CD14-positive monocyte (primary cell): Measurements from ENCODE around the gene GRAP. TPM values are rescaled to one million over a fixed set of nuclear protein-coding genes. Genes with fewer than 3 reads are reported as not detected.
"Not testable (repeated sequence)": the region's sequence is repeated elsewhere in the genome, so short reads cannot be mapped to it uniquely, and the experiment has no call there.

Experiments
- DNase-seq, 3 donors: peaks; one replicate each; pipeline ENCODE4 v3.0.0-alpha.2; 2011 to 2022
- H2AFZ ChIP-seq: 2 replicates; pipeline ENCODE4 v1.6.0; 2012; ENCODE audit warnings: mild to moderate bottlenecking, low read depth, low read length, inconsistent platforms; ENCODE audit not compliant: insufficient read depth, poor library complexity, severe bottlenecking
- H3K27ac ChIP-seq, 2 donors: 1 replicate in 1 of 2; 2 replicates in 1 of 2; pipeline ENCODE4 v1.5.1; 2012 to 2013; ENCODE audit warnings: low read length in 2 of 2, control low read depth in 1 of 2, inconsistent platforms in 1 of 2, low read depth in 1 of 2, mild to moderate bottlenecking in 1 of 2
- H3K27me3 ChIP-seq, 2 donors: one replicate each; pipeline versions ENCODE4 v1.6.0 to v1.6.1; 2011 to 2013; ENCODE audit warnings: low read length in 2 of 2; ENCODE audit not compliant: control insufficient read depth in 2 of 2, insufficient read depth in 2 of 2
- H3K36me3 ChIP-seq, 2 donors: replicated peaks in 1 of 2; 1 replicate in 1 of 2; 2 replicates in 1 of 2; pipeline versions ENCODE4 v1.5.1 to v1.6.1; 2012 to 2013; ENCODE audit warnings: low read length in 2 of 2, control low read depth in 1 of 2, inconsistent platforms in 1 of 2, mild to moderate bottlenecking in 1 of 2; ENCODE audit not compliant: insufficient read depth in 2 of 2, control insufficient read depth in 1 of 2
- H3K4me1 ChIP-seq, 2 donors: 1 replicate in 1 of 2; 2 replicates in 1 of 2; pipeline versions ENCODE4 v1.5.1 to v1.6.1; 2012 to 2013; ENCODE audit warnings: low read length in 2 of 2, control low read depth in 1 of 2, inconsistent platforms in 1 of 2, mild to moderate bottlenecking in 1 of 2, moderate library complexity in 1 of 2; ENCODE audit not compliant: insufficient read depth in 2 of 2, control insufficient read depth in 1 of 2
- H3K4me2 ChIP-seq: replicated peaks from 2 replicates; pipeline ENCODE3; 2012; ENCODE audit warnings: low read length, moderate library complexity, mild to moderate bottlenecking; ENCODE audit not compliant: poor library complexity, severe bottlenecking; ENCODE audit errors: extremely low read depth
- H3K4me3 ChIP-seq, 3 experiments: fragments of 200-600 bp in 1 of 3; sonication (generic) in 1 of 3; replicated peaks in 1 of 3; 1 replicate in 2 of 3; 2 replicates in 1 of 3; pipeline ENCODE4 v1.5.1; 2011 to 2013; ENCODE audit warnings: low read length in 3 of 3, mild to moderate bottlenecking in 3 of 3, control low read depth in 2 of 3, low read depth in 2 of 3, inconsistent platforms in 1 of 3, moderate library complexity in 1 of 3
- H3K79me2 ChIP-seq: 2 replicates; pipeline ENCODE4 v1.6.0; 2012; ENCODE audit warnings: mild to moderate bottlenecking, control low read depth, inconsistent platforms, low read length, moderate library complexity; ENCODE audit not compliant: insufficient read depth
- H3K9ac ChIP-seq: 2 replicates; pipeline ENCODE4 v1.6.0; 2017; ENCODE audit warnings: low read length, mild to moderate bottlenecking; ENCODE audit not compliant: insufficient read depth, poor library complexity, severe bottlenecking
- H3K9me3 ChIP-seq, 2 donors: replicated peaks in 1 of 2; 1 replicate in 1 of 2; 2 replicates in 1 of 2; pipeline versions ENCODE4 v1.5.1 to v1.6.1; 2012 to 2013; ENCODE audit warnings: low read length in 2 of 2, control low read depth in 1 of 2; ENCODE audit not compliant: control insufficient read depth in 1 of 2, insufficient read depth in 1 of 2
- H4K20me1 ChIP-seq: 2 replicates; pipeline ENCODE4 v1.6.0; 2012; ENCODE audit warnings: mild to moderate bottlenecking, low read length, control low read depth, moderate library complexity; ENCODE audit not compliant: insufficient read depth
- H3K27ac Mint-ChIP-seq, 7 donors: one replicate each; pipeline ENCODE4 v1.8.0; 2020; ENCODE audit warnings: mild to moderate bottlenecking in 7 of 7, mixed read lengths in 7 of 7, moderate library complexity in 6 of 7, inconsistent platforms in 2 of 7
- H3K27me3 Mint-ChIP-seq, 3 donors: one replicate each; pipeline ENCODE4 v1.8.0; 2021 to 2022; ENCODE audit warnings: low read depth in 3 of 3, mild to moderate bottlenecking in 3 of 3, mixed read lengths in 3 of 3, moderate library complexity in 3 of 3, inconsistent platforms in 1 of 3
- H3K36me3 Mint-ChIP-seq, 2 donors: one replicate each; pipeline ENCODE4 v1.8.0; 2020; ENCODE audit warnings: mixed read lengths in 2 of 2, inconsistent platforms in 1 of 2, mild to moderate bottlenecking in 1 of 2
- H3K4me1 Mint-ChIP-seq: one replicate; pipeline ENCODE4 v1.8.0; 2020; ENCODE audit warnings: mild to moderate bottlenecking, mixed read lengths
- H3K4me3 Mint-ChIP-seq, 2 donors: one replicate each; pipeline ENCODE4 v1.8.0; 2020; ENCODE audit warnings: mild to moderate bottlenecking in 2 of 2, mixed read lengths in 2 of 2, moderate library complexity in 1 of 2
- H3K9me3 Mint-ChIP-seq, 7 donors: one replicate each; pipeline ENCODE4 v1.8.0; 2020 to 2022; ENCODE audit warnings: mixed read lengths in 7 of 7, mild to moderate bottlenecking in 6 of 7, moderate library complexity in 6 of 7, inconsistent platforms in 2 of 7
- WGBS: methylation state at CpG from one replicate; pipeline ENCODE4 v1.1.5; 2013; ENCODE audit warnings: missing lambda C conversion rate; ENCODE audit not compliant: insufficient coverage; 5-methylcytosine and 5-hydroxymethylcytosine counted together
- intact Hi-C, 2 donors: fragments of 100-400 bp; cut with micrococcal nuclease; formaldehyde crosslinking; loops; one replicate each; pipeline versions ENCODE4 v1.15.0 to v1.15.1; 2023
- polyA plus RNA-seq, 3 donors: library from polyadenylated mRNA; depleted of rRNA in 1 of 3; unstranded in 2 of 3; stranded (reverse) in 1 of 3; fragments of 300-500 nt in 2 of 3; fragments of >200 nt in 1 of 3; fragmentation: Illumina TruSeq in 2 of 3; gene quantifications; 1 replicate in 2 of 3; 2 replicates in 1 of 3; pipeline ENCODE4 v1.2.3, GENCODE V29; 2012 to 2021

Gene GRAP
- polyA plus RNA-seq, 3 donors: 3.9 to 5.9 (median 4.5) TPM

DNA sequence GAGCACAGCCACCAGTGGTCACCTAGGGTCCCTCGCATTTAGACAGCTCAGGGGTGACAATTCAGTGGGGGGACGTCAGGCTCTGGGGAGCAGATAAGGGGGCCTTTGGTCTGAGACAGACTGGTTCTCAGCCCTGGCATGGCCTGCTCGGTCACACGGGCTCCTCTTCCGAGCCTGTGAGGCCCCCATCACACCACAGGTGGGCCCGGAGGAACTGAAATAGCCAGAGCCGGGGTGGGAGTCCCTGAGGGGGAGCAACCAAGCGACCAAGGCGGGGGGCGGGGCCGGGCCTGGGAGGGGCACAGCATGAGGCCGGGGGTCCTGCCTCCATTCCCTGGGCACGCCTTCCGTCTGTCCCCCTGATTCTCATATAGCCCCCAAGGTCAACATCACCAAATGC lies 4.4 kb downstream of the GRAP start:
- H3K79me2 ChIP-seq, DNase-seq, H3K27me3 ChIP-seq, H3K4me1 ChIP-seq, H3K9me3 ChIP-seq, H3K9ac ChIP-seq, H3K9me3 Mint-ChIP-seq, H3K27ac Mint-ChIP-seq, H4K20me1 ChIP-seq, H3K36me3 ChIP-seq, H3K4me3 ChIP-seq, H3K4me3 Mint-ChIP-seq, H3K27ac ChIP-seq, H3K36me3 Mint-ChIP-seq, H3K4me1 Mint-ChIP-seq, H3K27me3 Mint-ChIP-seq, H3K4me2 ChIP-seq, intact Hi-C loops, H2AFZ ChIP-seq: not testable (repeated sequence)
- no CpG with 5 or more reads among the region's 14 CpGs for WGBS

DNA sequence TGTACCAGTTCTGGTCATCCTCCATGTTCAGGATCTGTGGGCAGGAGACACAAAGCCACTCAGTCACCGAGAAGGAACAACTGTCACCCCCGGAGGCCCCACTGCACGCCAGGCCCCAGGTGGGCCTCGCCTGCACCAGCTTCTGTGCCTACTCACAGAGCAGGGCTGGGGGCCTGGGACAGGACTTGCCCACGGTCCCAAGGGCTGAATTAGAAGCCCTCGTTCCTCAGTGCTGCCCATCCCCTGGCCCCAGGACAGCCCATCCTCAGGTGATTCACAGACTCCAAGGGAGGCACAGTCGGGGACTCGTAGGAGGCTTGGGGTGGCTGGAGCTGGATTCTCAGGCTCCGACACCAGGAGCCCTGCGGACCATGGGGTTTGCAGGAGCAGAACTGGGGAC lies 4.9 kb downstream of the GRAP start:
- H3K4me1 Mint-ChIP-seq, H3K4me3 ChIP-seq, intact Hi-C loops, H4K20me1 ChIP-seq, H3K9me3 ChIP-seq, H3K4me1 ChIP-seq, H3K79me2 ChIP-seq, H3K27ac Mint-ChIP-seq, H3K27ac ChIP-seq, H3K27me3 ChIP-seq, DNase-seq, H3K4me2 ChIP-seq, H3K36me3 ChIP-seq, H3K27me3 Mint-ChIP-seq, H3K36me3 Mint-ChIP-seq, H3K9me3 Mint-ChIP-seq, H3K9ac ChIP-seq, H3K4me3 Mint-ChIP-seq, H2AFZ ChIP-seq: not testable (repeated sequence)
- WGBS: no CpG with 5 or more reads among the region's 10 CpGs

DNA sequence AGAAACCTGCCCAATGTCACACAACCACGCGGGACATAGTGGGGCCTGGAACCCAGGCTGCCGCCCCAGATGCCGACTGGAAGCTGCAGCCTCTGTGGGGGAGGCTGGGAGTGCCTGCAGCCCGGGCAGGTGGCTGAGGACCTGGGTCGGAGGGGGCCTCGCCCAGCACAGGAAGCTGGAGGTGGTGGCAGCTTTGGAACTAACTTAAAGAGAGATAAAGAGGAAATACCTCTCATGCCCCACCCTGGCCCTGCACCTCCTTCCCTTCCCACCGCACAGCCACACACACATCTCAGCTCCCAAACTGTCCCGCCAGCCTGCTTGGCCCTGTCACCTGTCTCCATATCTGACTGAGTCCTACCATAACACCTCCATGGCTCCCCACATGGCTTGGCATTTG lies 6.4 kb downstream of the GRAP start:
- H3K4me3 ChIP-seq, H3K79me2 ChIP-seq, H3K36me3 ChIP-seq, H3K9me3 ChIP-seq, H3K4me2 ChIP-seq, intact Hi-C loops, DNase-seq, H3K4me3 Mint-ChIP-seq, H3K27me3 ChIP-seq, H3K9me3 Mint-ChIP-seq, H3K36me3 Mint-ChIP-seq, H3K27ac ChIP-seq, H3K4me1 ChIP-seq, H3K4me1 Mint-ChIP-seq, H3K27ac Mint-ChIP-seq, H3K9ac ChIP-seq, H4K20me1 ChIP-seq, H3K27me3 Mint-ChIP-seq, H2AFZ ChIP-seq: not testable (repeated sequence)
- WGBS: no CpG with 5 or more reads among the region's 9 CpGs

DNA sequence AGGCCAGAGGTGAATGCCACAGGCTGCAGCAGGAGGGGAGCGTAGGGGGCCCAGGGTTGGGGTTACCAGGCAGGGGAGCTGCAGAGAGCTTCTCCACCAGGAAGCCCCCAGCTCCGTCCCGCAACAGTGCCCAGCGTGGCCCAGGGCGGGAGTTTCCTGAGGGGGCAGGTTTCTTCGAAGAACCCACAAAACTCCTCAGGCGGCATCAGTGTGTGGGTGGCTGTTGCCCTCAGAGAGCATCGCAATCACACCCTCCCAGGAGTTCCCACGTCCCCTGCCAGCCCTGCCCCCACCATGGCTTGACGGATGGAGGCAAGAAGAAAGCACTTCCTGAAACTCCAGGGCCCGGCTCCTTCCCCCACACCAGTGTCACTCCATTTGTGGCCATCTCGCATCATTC lies 8.0 kb downstream of the GRAP start:
- H3K36me3 Mint-ChIP-seq, H3K4me3 Mint-ChIP-seq, H2AFZ ChIP-seq, H4K20me1 ChIP-seq, H3K9me3 Mint-ChIP-seq, H3K4me2 ChIP-seq, H3K27ac Mint-ChIP-seq, H3K4me1 ChIP-seq, H3K4me3 ChIP-seq, H3K27ac ChIP-seq, H3K36me3 ChIP-seq, H3K27me3 Mint-ChIP-seq, H3K9me3 ChIP-seq, H3K27me3 ChIP-seq, intact Hi-C loops, H3K4me1 Mint-ChIP-seq, H3K9ac ChIP-seq, H3K79me2 ChIP-seq, DNase-seq: not testable (repeated sequence)
- no CpG with 5 or more reads among the region's 12 CpGs for WGBS
